Stimulated activated CD4-positive, alpha-beta T cell treated with anti-CD3 and anti-CD28 coated beads, Interleukin-2, amount 100 ng/mL, for 4 hours (primary cell): ENCODE measurements around the gene C11orf21.
"Not testable (repeated sequence)": the region's sequence is repeated elsewhere in the genome, so short reads cannot be mapped to it uniquely, and the experiment has no call there.

Experiments used
- DNase-seq: peaks from one replicate; pipeline ENCODE4 v3.0.0-alpha.2; 2020; ENCODE audit warnings: low read depth

C11orf21 gene

DNA sequence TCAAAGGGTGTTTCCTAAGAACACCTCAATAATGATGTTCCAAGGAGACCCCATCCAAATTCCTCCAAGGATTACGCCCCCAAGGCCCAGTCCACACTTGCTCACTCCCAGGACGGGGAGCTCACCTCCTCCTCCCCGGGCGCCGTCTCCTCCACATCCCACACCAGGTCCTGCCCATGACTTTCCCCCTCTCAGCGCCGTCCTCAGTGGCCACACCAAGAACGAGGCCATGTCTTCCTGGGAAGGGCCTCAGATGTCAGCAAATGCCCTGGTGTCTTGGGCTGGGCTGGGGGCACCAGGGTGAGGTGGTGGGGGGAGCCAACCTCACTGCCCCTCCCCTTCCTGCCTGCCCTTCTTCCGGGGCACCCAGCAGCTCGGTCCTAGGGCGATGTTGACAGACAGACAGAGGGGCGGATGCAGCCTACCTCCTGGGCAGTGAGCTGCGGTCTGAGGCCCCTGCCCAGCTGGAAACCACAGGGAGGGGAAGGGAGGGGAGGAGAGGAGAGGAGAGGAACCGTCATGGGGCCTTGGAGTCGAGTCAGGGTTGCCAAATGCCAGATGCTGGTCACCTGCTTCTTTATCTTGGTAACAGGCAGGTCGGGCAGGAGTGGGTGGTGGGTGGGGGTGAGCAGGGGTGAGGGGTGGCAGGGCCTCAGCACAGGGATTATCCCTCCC, at the start of gene C11orf21, which contains the start of gene TSPAN32:
Gene C11orf21 (minus strand): TSS at position 288 of the 675 bp plus-strand sequence. CDS start 110 bp downstream, at position 178.
Gene TSPAN32 (plus strand): TSS at position 383 of the 675 bp plus-strand sequence. CDS start 137 bp downstream, at position 520.
- DNase-seq = no peak

DNA sequence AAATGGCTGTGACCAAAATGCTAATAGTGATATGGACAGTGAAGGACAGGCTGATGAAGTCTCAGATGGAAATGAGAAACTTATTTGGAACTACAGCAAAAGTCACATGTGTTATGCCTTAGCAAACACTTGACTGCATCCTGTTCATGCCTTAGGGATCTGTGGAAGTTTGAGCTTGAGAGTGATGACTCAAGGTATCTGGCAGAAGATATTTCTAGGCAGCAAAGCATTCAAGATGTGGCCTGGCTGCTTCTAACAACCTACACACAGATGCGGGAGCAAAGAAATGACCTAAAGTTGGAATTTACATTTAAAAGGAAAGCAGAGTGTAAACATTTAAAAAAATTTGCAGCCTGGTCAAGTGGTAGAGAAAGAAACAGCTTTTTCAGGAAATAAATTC, 47.3 kb upstream of the C11orf21 start:
- DNase-seq = no peak

DNA sequence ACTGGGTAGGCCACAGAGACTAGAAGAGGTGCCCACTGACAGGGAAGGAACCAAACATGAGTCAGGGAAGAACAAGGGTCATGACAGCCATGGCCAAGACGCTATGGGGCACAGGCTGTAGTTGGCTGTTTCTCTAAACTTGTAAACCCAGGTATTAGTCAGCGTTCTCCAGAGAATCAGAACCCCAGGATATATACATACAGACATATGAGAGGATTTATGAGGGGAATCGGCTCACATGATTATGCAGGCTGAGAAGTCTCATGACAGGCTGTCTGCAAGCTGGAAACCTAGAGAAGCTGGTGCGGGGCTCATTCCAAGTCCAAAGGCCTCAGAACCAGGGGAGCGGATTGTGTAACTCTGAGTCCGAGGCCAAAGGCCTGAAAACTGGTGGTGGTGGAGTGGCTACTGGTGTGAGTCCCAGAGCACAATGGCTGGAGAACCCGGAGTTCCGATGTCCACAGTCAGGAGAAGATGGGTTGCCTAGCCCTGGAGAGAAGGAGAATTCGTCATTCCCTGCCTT, 45.7 kb upstream of the C11orf21 start:
- no peak for DNase-seq

DNA sequence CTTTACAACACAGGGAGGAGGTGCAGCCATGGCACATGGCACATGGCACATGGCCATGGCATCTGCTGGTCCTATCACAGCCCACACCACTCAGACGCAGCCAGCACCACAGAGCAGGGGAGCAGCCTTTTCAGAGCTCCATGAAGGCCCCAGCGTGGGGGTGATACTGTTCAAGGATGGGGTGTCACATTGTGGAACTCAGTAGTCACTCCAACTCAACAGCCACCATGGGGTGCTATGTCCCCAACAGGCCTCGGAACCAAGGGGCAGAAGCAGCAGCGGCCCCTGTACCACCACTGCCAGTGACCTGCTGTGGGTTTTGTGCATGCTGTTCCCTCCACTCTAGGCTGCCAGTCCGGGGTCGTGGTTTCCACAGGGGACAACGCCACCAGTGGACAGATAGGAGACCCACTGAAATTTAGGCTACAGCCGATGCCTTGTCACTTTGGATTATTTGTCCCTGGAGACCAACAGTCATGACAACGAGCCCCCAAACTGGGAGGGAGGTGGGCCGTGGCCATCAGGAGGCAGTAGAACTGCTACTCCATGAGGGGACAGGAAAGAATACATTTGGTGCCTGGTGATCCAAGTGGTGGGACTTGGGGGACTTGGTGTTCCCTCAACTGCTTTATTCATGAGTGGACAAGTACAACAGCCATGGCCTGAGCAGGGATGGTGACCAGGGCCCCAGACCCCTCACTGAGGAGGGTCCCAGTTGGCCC, 45.0 kb upstream of the C11orf21 start:
- DNase-seq = no peak

DNA sequence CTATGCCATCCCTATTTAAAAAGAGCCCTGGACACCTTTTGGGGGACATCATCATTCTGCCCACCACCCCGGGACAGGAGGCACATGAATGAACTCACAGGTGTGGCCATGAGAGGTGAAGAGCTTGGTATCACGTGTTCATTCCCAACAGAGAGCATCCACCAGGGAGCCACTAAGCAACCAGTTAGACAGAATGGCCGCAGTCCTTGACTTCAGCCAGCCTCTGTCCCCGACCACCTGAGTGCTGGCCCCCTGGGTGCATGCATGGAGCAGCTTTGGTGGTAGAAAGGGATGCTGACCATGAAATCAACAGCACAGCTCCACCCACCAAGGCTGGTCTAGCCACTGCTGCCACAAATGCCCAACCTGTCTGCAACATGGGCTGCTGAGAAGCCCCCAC, 44.3 kb upstream of the C11orf21 start:
- no peak for DNase-seq

DNA sequence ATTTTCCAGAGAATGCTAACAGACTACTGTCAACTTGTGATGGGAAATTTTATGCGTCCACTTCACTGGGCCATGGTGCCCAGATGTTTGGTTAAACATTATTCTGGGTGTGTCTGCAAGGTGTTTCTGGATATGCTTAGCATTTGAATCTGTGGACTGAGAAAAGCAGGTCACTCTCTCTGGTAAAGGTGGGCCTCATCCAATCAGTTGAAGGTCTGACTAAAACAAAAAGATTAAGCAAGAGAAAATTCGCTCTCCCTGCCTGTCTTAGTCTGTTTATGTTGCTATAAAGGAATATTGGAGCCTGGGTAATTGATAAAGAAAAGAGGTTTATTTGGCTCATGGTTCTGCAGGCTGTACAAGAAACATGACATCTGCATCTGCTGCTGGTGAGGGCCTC, 43.3 kb upstream of the C11orf21 start:
- DNase-seq = no peak

DNA sequence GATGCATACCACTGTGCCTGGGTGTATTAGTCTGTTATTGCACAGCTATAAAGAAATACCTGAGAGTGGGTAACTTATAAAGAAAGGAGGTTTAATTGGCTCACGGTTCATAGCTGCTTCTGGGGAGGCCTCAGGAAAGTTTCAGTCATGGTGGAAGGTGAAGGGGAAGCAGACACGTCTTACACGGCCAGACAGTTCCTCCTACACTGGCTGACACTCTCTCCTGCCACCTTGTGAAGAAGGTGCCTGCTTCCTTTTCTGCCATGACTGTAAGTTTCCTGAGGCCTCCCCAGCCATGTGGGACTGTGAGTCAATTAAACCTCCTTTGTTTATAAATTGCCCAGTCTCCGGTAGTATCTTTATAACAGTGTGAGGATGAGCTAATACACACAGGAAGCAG, 41.8 kb upstream of the C11orf21 start:
- no peak for DNase-seq

DNA sequence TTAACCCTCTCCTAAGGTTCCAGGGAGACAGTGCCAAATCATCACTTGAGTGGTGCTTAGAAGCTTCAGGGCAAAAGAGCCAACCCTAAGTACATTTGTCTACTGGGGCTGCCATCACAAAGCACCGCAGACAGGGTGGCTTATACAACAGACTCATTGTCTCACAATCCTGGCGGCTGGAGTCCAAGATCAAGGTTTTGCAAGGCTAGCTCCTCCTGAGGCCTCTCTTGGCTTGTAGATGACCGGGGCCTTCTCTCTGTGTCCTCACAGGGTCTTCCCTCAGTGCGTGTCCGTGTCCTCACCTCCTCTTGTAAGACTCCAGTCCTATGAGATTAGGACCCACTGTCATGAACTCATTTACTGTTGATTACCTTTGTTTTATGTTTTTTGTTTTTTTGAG, 41.3 kb upstream of the C11orf21 start:
- no peak for DNase-seq

DNA sequence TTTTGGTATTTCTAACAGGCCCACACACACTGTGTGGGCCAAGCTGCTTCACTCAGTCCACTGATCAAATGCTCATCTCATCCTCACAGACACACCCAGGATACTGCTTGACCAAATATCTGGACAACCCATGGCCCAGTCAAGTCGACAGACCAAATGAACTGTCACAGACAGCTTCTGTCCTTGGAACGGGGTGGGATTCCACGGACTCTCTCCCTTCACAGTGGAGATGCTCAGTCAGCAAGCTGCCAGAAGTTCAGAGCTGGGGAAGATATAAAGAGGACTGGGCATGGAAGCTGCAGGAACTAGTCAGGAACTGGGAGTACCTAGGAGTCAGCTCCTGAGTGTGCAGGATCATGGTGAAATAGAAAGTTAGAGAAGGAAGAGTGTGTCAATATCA, 40.8 kb upstream of the C11orf21 start:
- no peak for DNase-seq

DNA sequence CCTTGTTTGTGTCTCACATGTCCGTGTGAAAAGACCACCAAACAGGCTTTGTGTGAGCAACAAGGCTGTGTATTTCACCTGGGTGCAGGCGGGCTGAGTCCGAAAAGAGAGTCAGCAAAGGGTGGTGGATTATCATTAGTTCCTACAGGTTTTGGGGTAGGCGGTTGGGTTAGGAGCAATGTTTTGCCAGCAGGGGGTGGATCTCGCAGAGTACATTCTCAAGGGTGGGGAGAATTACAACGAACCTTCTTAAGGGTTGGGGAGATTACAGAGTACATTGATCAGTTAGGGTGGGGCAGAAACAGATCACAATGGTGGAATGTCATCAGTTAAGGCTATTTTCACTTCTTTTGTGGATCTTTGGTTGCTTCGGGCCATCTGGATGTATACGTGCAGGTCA, 37.0 kb upstream of the C11orf21 start:
- DNase-seq = not testable (repeated sequence)

DNA sequence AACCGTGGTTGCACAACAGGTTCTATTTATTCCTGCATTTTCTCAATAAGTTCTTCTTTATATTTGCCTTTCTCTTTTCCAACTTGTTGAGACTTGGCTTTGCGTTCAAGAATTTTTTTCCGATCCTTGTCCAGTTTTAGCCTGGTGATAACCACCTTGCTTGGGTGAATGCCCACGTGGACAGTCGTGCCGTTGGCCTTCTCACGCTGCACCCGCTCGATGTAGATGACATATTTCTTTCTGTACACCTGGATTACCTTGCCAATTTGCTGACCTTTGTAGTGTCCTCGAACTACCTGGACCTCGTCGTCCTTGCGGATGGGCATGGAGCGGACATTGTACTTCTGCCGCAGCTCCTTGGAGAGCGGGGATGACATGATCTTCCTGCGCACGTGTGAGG, 33.6 kb upstream of the C11orf21 start:
- DNase-seq = not testable (repeated sequence)

DNA sequence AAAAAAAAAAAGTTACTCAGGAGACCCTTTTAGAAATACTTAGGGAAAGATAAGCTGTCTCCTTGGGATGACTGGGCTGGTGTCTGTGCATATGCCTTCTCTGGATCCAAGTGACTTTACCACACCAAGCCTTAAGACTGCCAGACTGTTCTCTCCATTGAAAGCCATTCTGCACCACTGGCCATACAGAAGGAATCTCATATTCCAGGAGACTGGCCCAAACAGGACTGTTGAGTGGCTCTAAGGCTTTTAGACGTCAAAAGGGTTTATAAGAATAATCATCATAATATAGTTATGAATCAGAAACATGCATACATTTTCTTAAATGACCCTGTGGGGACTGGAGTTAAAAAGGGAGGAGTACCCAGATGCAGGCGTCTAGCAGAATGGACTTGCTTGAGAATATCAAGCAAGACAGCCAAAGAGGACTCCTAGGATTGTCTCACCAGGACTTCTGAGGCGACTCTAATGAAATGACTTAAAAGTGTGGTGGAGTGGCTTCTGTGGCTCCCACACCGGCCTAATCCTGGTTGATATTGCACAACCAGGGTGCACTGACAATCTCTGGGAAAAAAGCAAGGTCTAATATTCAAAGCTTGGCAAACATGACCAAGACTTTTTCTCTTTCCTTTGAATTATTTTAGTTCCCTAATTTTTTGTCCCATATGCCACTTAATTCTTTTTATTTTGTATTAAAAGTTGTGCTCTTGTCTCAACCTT, 31.9 kb upstream of the C11orf21 start:
- not testable (repeated sequence) for DNase-seq

DNA sequence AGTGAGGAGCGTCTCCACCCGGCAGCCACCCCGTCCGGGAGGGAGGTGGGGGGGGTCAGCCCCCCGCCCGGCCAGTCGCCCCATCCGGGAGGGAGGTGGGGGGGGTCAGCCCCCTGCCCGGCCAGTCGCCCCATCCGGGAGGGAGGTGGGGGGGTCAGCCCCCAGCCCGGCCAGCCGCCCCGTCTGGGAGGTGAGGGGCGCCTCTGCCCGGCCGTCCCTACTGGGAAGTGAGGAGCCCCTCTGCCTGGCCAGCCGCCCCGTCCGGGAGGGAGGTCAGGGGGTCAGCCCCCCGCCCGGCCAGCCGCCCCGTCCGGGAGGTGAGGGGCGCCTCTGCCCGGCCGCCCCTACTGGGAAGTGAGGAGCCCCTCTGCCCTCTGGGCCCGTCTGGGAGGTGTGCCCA, 30.9 kb upstream of the C11orf21 start:
- DNase-seq = not testable (repeated sequence)

DNA sequence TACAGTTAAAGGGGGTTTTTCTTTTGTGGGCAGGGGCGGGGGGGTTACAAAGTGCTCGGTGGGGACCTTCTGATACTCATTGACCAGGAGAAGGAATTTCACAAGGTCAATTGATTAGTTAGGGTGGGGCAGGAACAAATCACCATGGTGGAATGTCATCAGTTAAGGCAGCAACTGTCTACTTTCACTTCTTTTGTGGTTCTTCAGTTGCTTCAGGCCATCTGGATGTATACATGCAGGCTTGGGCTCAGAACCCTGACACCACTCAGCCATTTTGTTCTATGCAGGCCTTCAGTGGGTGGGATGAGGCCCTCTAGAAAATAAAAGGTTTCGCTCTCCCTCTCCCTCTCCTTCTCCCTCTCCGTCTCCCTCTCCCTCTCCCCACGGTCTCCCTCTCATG, 29.7 kb upstream of the C11orf21 start:
- DNase-seq = no peak

DNA sequence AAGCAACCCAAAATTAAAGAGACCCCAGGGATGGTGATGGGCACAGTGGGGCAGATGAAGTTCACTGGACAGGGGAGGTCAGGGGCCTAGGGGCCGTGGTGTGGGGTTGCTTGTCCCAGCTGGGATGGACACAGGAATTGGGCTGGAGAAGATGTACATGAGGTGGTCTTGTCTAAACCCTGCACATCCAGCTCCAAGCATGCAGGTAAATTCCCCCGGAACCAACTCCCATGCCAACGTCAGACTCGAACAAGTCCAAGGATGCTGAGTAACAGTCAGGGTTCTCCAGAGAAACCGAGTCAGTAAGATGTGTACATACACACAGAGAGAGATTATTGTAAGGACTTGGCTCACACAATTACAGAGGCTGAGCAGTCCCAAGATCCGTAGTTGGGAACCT, 29.0 kb upstream of the C11orf21 start:
- DNase-seq = no peak

DNA sequence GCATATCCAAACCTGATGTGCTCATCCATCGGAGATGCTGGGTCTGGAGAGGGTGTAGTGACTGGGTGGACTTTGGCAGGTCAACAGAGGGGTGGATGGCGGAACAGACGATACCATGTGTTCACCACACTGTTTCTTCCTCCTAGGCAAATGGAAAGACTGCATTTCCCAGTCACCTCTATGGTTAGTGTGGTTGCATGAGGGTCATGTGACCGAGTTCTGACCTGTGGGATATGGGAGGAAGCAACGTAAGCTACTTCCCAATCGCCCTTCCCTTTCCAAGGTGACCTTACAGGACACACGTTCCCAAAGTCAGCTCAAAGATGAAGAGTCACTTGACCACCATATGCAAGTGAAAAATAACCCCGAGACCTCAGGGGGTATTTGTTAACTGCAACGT, 27.8 kb upstream of the C11orf21 start:
- no peak for DNase-seq

DNA sequence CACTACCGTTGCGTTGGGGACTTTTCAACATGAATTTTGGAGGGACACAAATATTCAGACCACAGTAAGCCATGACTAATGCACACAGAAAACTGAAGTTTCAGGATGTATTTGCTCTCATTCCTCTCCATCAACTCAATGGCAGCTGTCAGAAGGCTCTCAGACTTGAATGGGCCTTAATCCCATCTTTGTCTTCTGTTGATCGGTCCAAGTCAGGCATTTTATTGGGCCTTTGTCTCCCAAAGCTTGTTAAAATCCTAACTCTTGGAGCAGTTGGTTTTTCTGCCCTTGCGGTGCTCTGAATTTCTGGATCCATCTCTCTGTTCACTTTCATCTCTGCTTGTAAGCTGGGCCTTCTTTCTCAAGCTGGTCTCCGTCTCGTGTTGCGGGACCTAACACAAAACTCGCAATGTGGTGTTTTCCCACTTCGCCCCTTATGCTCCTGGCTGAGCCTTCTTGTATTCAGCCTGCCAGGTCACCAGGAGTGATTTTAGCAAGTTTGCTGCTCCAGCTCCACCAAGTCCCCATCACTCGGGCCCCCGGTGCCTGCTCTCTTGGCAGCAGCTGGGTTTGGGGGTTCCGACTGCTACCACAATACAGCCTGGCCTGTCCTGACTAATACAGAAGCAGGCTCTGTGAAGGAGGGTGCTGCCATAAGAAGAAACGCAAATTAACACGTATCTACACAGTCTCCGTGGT, 27.1 kb upstream of the C11orf21 start:
- no peak for DNase-seq

DNA sequence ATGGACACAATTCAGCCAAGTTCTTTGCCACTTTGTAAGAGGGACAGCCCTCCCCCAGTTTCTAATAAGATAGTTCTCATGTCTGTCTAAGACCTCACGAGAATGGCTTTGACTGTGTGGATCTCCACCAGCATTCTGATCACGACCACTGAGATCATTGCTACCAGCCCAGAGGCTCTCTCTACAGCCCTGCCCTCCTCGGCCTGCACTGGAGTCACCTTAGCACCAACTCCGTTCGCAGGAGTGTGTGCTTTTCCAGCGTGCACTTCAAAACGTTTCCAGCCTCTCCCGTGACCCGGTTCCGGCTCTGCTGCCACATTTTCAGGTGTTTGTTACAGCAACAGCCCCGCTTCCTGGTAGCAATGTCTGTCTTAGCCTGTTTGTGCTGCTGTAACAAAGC, 26.3 kb upstream of the C11orf21 start:
- DNase-seq = no peak

DNA sequence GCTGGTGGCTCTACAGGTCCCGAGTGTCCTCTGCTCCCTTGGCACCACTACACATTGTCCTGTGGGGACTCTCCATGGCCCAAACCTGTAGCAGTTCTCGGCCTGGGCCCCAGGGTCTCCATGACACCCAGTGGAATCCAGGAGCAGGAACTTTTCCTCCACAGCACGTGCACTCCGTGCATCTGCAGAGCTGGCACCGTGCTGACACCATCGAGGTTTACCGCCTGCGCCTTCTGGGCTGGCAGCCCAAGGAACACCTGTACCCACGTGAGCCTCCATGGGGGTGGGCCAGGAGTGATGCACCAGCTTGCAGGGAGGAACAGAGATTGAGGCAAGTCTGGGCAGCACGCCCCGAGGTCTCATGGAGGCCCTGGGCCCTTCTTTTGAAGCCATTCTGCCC, 25.3 kb upstream of the C11orf21 start:
- DNase-seq = no peak

DNA sequence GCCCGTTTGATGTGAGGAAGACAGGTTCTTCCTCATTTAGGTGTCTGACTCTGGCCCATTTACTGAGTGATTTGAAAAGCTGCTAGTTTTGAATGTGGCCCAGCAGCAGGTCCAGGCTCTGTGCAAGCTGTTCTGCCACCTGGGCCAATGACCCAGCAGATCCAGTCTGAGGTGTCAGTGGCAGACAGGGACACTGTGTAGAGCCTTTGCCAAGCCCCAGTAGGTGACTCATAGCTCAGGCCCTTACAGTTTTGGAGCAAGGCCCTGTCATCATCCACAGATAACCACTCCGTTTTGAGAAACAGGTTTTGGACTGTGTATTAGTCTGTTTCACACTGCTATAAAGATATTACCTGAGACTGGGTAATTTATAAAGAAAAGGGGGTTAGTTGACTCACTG, 24.0 kb upstream of the C11orf21 start:
- DNase-seq = no peak

DNA sequence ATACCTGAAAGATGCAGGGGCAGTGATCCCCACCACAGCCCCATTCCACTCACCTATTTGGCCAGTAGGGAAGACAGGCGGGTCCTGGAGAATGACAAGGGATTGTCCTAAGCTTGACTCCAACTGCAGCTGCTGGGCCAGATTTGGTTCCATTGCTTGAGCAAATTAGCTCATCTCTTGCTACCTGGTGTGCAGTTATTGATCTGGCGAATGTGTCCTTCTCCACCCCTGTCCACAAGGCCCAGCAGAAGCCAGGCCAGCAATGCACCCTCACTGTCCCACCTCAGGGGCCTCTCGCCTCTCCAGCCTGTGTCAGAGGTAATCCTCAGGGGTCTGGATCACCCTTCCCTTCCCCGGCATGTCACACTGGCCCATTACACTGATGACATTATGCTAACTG, 23.4 kb upstream of the C11orf21 start:
- DNase-seq = no peak

DNA sequence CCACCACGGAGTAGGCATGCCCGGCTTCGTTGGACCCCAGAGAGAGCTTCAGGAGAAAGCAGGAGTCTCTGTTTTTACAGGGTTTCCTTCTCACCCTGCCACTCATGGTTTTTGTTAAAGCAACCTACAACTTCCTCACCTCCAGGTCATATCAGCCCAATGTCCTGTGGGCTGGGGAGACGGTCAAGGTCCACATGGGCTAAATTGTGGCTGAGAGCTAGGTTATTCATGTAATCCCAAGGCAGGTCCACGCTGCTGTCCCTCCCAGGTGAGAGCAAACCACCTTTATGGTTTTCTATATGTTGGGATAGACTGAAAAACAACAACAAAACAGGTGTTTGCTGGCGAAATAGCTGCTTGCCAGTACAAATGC, 19.6 kb upstream of the C11orf21 start:
- DNase-seq = no peak
